Left renal pelvis (tissue), 4 donors: ENCODE measurements around the gene SH3D19. TPM values are rescaled to one million over a fixed set of nuclear protein-coding genes. Genes with fewer than 3 reads are reported as not detected.
"Not testable (repeated sequence)": the region's sequence is repeated elsewhere in the genome, so short reads cannot be mapped to it uniquely, and the experiment has no call there.

Source experiments
- DNase-seq, 4 donors: peaks; one replicate each; pipeline ENCODE4 v3.0.0-alpha.2; 2013; ENCODE audit warnings: low read depth in 4 of 4, low spot score in 3 of 4
- polyA plus RNA-seq, 4 donors: library from polyadenylated mRNA; unstranded; fragments of 120-200 nt; gene quantifications; one replicate each; pipeline ENCODE4 v1.2.1, GENCODE V29; 2013; ENCODE audit not compliant: insufficient read length in 4 of 4

The SH3D19 gene
- polyA plus RNA-seq, 4 donors, result 26.6 to 34.9 (median 31.9) TPM

- not testable (repeated sequence) for DNase-seq
Observed at GRCh38 chr4:151322161-151322560, 3.2 kb downstream of the SH3D19 start.

GRCh38 chr4:151321586-151321985, 3.8 kb downstream of the SH3D19 start:
- no peak for DNase-seq

GRCh38 chr4:151319490-151319889, 5.9 kb downstream of the SH3D19 start:
- DNase-seq, result no peak

- DNase-seq, result no peak
Observed at GRCh38 chr4:151318307-151319006, 6.9 kb downstream of the SH3D19 start.

- no peak for DNase-seq
Observed at GRCh38 chr4:151316645-151317044, 8.8 kb downstream of the SH3D19 start.

GRCh38 chr4:151315212-151315886, 10.1 kb downstream of the SH3D19 start:
- no peak for DNase-seq

GRCh38 chr4:151314479-151314878, 10.9 kb downstream of the SH3D19 start:
- DNase-seq, result no peak

- no peak for DNase-seq
Observed at GRCh38 chr4:151314010-151314355, 11.4 kb downstream of the SH3D19 start.

GRCh38 chr4:151313306-151314009, 11.9 kb downstream of the SH3D19 start:
- DNase-seq, result no peak

GRCh38 chr4:151310124-151310728, 15.2 kb downstream of the SH3D19 start:
- DNase-seq, result no peak

- no peak for DNase-seq
Observed at GRCh38 chr4:151304755-151305154, 20.6 kb downstream of the SH3D19 start.

- no peak for DNase-seq
Observed at GRCh38 chr4:151304226-151304625, 21.2 kb downstream of the SH3D19 start.

GRCh38 chr4:151302432-151302831, 23.0 kb downstream of the SH3D19 start:
- no peak for DNase-seq

- no peak for DNase-seq
Observed at GRCh38 chr4:151297170-151297569, 28.2 kb downstream of the SH3D19 start.

- DNase-seq, result no peak
Observed at GRCh38 chr4:151296227-151296626, 29.2 kb downstream of the SH3D19 start.

GRCh38 chr4:151294833-151295496, 30.4 kb downstream of the SH3D19 start:
- DNase-seq, result no peak

- no peak for DNase-seq
Observed at GRCh38 chr4:151292038-151292437, 33.4 kb downstream of the SH3D19 start.

- DNase-seq, result no peak
Observed at GRCh38 chr4:151291485-151291884, 33.9 kb downstream of the SH3D19 start.

GRCh38 chr4:151287409-151287808, 38.0 kb downstream of the SH3D19 start:
- no peak for DNase-seq

GRCh38 chr4:151284534-151285245, 40.7 kb downstream of the SH3D19 start:
- DNase-seq, result no peak
